Activated T-cell treated with anti-CD3 and anti-CD28 coated beads for 24 hours (primary cell): ENCODE measurements around the gene TTC7B.

ENCODE experiments used
- DNase-seq: peaks from one replicate; pipeline ENCODE4 v3.0.0-alpha.2; 2020; ENCODE audit warnings: low read depth

TTC7B gene

GRCh38 chr14:90741682-90741946 lies 74.6 kb downstream of the TTC7B start:
- no peak for DNase-seq

GRCh38 chr14:90740946-90741681 lies 75.1 kb downstream of the TTC7B start:
- no peak for DNase-seq

GRCh38 chr14:90740081-90740480 lies 76.1 kb downstream of the TTC7B start:
- no peak for DNase-seq

- no peak for DNase-seq
Measured at GRCh38 chr14:90739318-90740068, 76.7 kb downstream of the TTC7B start.

GRCh38 chr14:90733139-90733808 lies 83.0 kb downstream of the TTC7B start:
- DNase-seq: no peak

- DNase-seq: no peak
Measured at GRCh38 chr14:90732718-90733117, 83.5 kb downstream of the TTC7B start.

- no peak for DNase-seq
Measured at GRCh38 chr14:90732139-90732538, 84.1 kb downstream of the TTC7B start.

- no peak for DNase-seq
Measured at GRCh38 chr14:90731487-90731886, 84.7 kb downstream of the TTC7B start.

GRCh38 chr14:90730206-90730766 lies 85.9 kb downstream of the TTC7B start:
- no peak for DNase-seq

GRCh38 chr14:90728951-90729350 lies 87.3 kb downstream of the TTC7B start:
- DNase-seq: no peak

- no peak for DNase-seq
Measured at GRCh38 chr14:90727082-90727481, 89.1 kb downstream of the TTC7B start.

- no peak for DNase-seq
Measured at GRCh38 chr14:90726656-90727055, 89.6 kb downstream of the TTC7B start.

- DNase-seq: no peak
Measured at GRCh38 chr14:90724866-90725265, 91.4 kb downstream of the TTC7B start.

GRCh38 chr14:90722590-90722989 lies 93.6 kb downstream of the TTC7B start:
- DNase-seq: no peak

GRCh38 chr14:90721619-90722305 lies 94.5 kb downstream of the TTC7B start:
- DNase-seq: no peak

- no peak for DNase-seq
Measured at GRCh38 chr14:90720832-90721231, 95.4 kb downstream of the TTC7B start.

GRCh38 chr14:90720336-90720735 lies 95.9 kb downstream of the TTC7B start:
- no peak for DNase-seq

- DNase-seq: no peak
Measured at GRCh38 chr14:90717916-90718315, 98.3 kb downstream of the TTC7B start.

GRCh38 chr14:90715993-90716392 lies 100.2 kb downstream of the TTC7B start:
- no peak for DNase-seq

GRCh38 chr14:90715495-90715894 lies 100.7 kb downstream of the TTC7B start:
- DNase-seq: no peak

- DNase-seq: no peak
Measured at GRCh38 chr14:90714811-90715210, 101.4 kb downstream of the TTC7B start.

GRCh38 chr14:90704738-90705392 lies 111.4 kb downstream of the TTC7B start:
- DNase-seq: no peak
